Inflammatory macrophage treated with lipopolysaccharide for 4 hours (primary cell): ENCODE results near the gene SHROOM3.

Source experiments
- DNase-seq: peaks from one replicate; pipeline ENCODE4 v3.0.0-alpha.2; 2020

The SHROOM3 gene

DNA sequence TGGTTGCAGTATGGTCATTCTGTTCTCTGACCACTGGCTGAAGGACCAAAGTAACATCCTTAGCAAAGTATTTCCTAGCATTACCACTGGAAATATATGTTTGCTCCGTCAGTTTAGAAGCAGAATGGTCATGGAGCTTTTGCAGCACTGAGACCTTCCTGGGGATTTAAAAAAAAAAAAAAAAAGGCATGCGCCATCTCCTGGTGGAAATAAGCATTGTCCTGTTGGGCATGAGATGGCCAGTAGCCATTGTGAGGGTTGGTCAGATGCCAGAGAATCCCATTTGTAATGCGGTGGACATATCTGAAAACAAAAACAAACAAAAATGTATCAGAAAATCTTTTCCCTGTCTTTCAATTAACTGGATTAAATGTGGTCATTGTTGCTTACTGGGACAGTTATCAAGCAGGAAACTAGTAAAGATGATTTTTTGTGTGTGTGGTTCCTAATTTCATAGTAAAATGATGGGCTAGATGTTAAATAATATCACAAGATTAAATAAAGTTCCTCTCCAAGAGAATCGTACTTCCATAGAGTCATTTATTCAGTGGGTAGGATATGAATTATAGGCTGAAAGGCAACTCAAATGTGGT, 323.4 kb downstream of the SHROOM3 start:
- peak; percentile 24 for DNase-seq

DNA sequence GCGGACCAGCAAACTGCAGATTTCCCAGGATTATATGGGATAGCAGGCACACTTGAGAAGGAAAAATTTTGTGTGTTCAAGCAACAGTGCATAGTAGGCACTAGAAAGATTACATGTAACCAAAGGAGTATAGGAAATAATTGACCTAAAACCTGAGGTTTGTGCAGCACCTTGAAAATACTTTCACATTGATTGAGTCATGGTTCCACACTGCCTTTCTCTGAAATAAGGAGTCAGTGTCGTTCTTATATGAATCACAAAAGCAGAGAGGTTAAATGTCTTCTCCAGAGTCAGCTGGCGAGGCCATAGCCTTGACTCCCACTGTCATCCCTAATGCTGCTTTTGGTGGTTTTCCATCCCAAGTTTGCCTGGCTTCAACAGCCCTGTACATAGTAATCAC, 324.0 kb downstream of the SHROOM3 start:
- DNase-seq = no peak

DNA sequence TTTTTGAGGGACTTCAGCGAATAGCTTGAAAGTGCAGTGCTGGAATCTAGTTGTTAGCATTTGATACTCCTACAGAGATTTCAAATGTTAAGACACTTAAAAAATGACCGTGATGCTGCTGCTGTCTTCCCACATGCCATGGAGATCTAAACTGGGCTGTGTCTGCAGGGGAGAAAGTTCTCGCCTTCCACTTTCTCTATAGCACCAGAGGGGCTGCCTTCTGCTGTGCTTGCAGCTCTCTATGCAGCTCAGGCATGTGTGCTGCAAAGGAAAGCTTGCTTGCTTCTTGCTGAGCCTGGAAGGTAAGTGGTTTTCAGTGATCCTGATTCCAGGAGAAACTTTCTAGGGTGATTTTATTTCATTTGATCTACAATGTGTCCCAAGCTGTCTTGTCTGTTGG, 325.2 kb downstream of the SHROOM3 start:
- no peak for DNase-seq

DNA sequence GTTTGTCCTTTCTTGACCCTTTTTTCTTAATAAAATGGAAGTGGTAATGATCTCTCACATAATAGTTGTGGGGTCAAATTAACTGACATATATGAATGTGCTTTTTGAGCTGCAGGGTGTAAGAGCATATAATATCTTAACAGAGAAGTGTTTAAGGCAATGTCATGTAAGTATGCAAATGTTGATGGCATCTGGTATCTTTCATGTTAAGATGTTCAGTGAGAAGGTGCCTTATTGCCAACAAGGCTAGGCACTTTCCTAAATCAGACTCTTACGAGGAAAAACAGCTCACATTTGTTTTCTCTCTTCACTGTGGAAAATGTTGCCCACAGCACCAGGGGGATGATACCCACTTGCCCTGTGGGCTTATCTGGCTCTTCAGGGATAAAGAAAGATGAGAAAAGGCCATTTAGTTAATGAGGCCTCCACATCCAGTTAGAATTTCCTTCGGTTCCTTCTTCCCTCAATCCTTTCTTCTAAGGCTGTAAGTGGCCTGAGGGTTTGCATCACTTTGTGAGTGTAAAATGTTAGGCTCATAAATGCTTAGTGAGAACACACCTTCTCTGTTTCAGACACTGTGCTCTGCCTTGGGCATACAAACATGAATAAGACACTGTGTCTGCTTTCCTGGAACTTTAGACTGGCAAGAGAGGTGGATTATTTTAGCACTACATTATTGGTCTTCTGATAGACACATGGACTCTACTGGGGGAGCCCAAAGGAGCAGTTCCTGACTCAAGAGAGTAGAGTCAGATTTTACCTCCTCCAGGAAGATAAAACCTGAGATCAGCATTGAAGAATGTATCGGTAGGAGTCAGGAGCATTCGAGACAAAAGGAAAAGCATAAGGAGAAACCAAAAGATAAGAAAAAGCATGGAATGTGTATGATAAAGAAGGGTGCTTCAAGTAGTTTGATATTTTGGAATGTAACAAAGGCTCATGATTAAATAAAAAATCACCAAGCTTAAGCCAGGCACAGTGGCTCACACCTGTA, 327.4 kb downstream of the SHROOM3 start:
- no peak for DNase-seq

DNA sequence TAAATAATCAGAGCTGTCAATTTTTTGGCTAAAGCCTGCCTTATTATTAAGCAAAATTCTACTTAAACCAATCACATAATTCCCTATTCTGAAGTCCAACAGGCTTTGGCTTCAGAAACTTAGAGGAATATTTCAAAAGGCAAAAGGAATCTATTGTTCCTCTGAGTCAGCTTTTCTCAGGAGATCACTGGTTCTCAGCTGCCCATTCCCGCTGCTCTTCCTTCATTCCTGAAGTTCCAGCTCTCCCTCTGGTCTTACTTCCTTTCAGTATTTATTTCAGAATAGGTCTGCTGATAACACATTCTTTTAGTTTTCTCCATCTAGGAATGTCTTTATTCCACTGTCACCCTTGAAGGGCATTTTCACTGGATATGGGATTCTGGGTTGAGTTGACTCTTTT, 329.2 kb downstream of the SHROOM3 start:
- DNase-seq = no peak

DNA sequence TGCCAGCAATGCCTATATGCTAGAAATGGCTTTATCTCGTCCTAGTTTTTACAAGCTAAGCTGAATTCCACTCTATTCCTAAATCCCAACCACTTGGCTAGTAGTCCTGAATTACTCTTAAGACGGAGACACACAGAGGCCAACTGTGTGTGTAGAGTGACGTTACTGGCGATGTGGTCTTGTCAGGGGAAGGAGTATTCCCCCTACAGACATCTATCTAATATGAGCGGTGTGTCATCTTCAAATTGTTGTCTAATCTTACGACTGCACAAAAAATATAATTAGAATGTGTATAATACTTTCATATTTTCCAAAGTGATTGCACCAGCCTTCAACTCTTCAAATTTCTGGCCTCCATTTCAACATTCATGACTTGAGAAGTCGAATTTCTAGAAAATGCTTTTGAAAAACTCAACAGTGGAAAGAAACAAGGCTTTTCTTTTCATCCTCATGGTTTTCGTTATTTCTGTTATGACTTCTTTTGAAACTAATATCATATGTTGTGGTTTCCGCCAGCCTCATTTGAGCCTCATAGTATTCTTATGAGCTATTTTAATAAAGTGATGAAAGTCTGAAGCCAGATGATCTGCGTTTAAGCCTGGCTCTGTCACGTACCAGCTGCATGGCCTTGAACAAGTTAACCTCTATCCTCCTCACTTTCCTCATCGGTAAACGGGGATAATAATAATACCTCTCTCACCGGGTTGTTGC, 330.6 kb downstream of the SHROOM3 start:
- no peak for DNase-seq

DNA sequence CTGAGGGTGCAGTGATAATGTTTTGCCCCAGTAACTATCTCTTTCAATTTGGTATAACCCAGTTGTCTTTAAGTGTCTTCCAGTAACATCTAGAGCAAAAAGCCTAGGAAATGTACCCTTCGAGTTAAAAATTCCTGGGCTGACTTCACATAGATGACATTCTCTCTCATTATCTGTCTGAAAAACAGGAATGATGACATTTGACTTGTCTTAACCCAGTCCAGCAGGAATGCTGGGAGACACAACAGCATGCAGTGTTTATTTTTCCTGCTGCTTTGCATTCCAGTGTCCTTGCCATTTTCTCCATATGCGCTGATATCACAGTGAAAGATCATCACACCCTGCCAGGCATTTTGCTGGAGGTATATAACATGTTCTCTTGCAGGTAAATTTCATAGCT, 333.0 kb downstream of the SHROOM3 start:
- DNase-seq = no peak

DNA sequence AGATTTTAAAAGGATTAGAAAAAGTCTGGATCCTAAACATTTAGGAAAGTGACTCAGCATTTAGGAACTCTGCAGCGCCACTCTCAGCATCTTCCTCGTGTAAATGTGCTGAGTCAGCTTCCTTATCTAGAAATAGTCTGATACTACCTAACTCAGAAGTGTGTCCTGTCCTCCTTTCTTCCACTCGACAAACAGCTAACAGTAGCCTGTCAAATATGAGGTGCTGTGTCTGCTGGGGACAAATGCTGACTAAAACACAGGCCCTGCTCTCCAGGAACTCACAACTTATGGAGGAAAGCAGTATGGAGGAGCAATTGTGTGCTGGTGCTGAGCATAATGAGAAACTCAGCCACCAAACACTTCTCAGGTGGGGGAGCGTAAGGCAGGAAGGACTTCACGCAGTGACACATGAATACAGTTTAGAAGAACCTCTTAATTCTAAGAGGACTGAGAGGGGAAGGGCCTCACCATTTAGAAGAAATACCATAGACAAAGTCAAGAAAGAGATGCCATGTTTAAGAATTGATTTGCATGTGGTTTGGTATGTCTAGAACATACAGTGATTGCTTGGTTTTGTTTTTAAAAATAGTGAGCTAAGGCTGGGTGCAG, 337.6 kb downstream of the SHROOM3 start:
- DNase-seq = no peak

DNA sequence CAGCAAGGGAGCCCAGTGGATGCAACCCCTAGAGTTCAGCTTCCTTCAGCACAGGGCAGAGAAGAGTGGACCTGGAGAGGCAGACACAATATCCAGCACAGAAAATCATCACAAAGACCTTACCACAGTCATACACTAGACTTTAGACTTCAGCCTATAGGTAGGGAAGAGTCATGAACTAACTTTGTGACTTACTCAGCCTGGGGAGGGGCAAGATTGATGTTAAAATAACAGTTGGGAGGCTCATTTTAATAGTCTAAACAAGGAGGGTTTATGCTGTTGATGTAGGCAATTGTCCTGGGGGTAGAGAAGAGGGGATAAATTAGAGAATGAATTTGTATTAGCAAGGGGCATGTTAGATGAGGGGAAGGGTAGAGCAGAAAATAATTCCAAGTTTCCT, 338.7 kb downstream of the SHROOM3 start:
- DNase-seq = no peak

DNA sequence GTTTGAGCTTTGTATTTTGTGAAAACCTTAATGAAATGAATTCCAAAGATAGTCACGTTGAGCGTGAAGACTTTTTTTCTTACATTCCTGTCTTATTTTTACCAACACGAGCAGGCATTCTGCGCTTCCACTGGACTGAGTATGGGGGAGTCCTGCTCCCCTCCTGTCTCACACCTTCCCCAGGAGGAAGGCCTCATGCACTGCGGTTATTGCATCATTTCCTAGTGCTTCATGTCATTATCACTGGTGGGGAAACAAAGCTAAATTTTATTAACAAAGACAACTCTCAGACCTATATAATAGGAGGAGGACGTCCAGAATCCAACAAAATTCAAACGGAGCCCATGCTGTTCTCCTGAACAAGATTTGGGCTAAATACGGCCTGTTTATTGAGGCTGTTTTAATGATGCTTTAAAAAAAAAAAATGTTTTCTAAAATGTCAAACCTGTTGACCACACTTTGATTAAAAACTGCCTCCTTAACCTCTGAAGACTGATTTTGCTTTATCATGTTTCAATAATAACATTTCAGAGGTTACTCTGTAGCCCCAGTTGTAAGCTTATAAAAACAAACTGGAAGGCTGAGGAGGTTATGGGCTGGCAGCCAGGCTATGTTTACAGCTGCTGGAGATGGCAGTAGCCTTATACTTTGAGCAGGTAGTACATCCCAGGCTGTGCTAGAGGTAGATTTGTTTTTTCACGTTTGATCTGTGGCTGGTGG, 344.9 kb downstream of the SHROOM3 start:
- DNase-seq = no peak

DNA sequence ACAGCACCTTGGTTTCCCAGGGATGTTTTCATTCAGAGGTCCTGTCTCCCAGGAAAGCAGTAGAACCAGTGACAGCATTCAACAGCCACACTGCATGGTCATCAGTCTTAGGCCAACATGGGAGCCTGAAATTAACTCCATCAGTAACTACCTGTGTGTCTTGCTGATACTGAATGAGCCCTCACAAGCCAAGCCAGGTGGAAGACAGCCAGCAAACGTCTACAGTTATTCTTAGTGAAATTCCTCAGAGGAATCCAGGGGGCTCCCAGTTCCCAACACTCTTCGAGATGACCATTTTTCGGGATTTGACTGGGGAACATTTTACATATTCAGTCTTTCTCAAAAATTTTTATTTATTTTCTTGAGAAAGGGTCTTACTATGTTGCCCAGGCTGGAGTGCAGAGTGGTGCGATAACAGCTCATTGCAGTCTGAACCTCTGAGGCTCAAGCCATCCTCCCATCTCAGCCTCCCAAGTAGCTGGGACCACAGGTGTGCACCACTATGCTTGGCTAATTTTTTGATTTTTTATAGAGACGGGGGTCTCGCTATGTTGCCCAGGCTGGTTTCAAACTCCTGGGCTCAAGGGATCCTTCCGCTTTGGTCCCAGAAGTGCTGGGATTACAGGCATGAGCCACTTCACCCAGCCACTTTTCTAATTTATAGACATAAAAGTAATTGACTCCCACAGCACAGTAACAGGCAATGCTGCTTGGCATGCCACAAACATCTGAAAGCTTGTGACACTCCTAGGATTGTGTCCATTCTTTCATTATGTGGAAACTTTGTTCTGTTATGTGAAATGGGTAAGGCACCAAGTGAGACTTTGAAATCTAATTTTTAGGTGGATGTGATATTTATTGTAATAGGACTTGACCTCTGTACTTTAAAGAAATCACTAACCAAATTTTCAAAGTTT, 346.0 kb downstream of the SHROOM3 start:
- no peak for DNase-seq

DNA sequence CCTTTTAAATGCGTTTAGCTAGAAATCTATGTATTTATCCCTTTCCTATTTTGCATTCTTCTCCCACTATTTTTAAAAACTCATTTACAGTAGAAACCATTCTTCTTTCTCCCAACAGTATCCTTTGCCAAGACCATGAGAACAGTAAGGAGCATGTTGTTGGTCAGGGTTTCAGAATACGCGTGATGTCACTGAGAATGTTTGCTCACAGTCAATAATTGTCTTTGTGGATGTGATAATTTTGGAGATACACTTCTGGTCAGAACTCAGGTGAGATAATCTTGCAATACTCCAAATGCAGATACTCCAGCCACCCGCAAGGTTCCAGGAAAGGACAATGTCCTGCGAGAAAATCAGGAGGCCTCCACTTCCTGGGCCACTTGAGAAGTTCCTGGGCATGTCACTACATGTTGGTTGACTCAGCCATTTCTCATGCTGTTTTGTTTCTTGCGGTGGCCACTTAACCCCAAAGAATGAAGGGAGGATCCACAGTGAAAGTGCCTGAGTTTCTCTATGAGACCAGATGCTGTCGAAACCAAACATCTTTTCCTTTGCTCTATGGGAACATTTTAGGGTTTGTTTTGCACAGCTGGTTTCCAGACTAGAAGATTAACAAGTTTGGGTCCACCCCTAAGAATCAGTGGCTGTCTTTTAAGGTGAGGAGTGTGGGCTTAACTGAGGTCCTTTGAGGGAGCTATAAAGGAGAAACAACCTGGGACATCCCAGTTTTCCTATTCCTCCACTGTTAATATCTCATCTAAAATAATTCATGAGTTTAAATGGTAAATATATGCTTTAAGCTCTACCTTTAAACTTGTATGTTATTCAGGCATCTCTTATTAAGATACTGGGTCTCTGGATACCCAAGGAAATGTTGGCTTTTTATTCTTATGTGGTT, 346.9 kb downstream of the SHROOM3 start:
- no peak for DNase-seq

DNA sequence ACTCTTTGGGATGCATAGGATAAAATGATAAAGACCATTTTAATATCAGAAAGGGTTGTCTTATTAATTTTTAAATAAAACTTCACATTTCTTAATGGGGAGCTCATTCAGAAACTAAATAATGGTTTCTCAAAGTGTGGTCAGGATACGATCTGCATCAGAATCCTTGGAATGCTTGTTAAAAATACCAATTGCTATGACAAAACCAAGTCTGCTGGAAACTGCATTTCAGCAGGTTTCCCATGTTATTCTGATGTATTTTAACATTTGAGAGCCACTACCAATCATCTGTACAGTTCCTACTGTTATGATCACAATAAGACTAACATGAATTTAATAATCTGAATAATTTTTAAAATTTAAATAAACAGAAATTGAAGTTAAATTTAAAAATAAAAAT, 347.8 kb downstream of the SHROOM3 start:
- no peak for DNase-seq

DNA sequence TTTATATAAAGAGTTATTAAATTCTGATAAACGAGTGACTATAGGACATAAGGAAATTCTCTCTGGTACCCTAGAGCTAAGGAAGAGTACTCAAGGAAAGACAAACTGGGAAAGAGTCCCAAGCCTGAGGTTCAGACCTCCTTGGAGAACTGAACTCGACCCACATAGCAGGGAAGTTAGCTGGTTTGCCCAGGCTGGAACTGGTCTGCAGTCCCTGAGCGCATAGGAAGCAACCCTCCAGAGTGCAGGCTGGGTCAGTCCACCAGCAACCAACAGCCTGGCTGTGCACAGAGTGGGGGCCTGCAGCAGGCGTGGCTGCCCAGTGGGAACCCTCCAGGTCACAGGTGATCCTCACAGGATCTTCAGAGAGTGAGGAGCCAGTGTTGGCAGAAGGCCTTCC, 348.8 kb downstream of the SHROOM3 start:
- DNase-seq = no peak

DNA sequence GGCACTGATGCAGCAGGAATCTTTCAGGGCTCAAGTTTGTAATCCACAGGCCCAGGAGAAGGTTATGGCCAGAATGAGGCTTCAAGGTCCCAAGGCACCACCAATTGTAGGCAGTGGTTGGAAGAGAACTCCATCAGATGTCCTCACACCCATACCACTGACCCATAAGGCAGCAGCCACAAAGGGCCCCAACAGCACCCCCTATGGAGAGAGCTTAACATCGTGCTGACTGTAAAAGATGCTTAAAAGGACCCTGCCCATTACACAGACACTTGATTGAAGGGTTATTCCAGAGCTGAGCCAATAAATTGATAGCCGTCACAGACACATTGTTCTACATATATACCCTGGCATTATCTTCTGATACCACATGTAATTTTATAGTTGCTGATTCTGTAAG, 349.2 kb downstream of the SHROOM3 start:
- no peak for DNase-seq

DNA sequence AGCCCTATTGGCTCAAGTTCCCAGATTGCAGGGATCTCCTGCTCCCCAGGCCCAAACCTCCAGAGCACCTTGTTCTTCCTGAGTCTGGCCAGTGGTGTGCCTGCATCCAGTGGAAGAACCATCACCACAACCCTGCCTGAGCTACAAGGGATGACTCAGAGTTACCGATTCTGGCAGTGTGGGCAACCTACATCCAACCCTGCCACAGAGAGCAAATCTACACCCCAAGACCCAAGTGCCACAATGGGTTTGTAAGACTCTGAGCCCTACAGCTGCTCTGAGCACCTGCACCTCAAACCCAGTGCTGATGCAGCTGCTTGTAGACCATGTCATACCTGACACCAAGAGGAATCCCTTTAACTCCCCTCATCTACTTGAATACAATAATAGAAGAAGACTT, 352.9 kb downstream of the SHROOM3 start:
- no peak for DNase-seq

DNA sequence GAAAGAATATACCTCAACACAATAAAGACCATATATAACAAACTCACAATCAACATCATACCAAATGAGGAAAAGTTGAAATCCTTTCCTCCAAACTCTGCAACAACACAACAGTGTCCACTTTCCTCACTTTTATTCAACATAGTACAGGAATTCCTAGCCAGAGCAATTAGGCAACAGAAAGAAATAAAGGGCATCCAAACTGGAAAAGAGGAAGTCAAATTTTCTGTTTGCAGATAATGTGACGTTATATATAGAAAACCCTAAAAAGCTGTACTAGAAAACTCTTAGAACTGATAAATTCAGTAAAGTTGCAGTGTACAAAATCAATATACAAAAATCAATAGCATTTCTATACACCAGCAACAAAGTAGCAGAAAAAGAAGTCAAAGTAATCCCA, 355.3 kb downstream of the SHROOM3 start:
- no peak for DNase-seq

DNA sequence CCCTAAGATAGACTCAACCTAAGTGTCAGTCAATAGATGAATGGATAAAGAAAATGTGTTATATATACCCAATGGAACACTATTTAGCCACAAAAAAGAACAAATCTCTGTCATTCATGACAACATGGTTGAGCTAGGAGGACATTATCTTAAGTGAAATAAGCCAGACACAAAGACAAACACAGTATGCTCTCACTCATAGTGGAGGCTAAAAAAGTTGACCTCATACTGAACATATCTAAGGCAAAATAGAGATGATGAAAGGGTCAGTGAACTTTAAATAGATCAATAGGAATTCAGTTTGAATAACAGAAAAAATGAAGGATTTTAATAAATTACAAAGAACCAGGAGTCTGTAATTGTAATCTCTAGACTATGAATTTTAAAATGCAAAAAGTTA, 356.4 kb downstream of the SHROOM3 start:
- no peak for DNase-seq

DNA sequence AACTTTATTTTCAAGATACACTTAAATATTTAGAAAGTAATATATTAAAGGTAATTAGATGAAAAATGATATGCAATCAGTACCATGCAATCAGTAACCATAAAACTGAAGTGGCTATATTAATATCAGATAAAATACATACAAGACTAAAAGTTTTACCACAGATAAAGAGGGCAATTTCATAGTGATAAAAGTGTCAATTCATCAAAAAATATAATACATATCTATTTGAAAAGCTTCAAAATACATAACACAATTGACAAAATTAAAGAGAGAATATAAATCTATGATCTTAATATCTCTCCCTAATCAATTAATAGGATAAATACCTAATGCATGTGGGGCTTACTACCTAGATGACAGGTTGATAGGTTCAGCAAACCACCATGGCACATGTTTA, 357.4 kb downstream of the SHROOM3 start:
- DNase-seq = no peak

DNA sequence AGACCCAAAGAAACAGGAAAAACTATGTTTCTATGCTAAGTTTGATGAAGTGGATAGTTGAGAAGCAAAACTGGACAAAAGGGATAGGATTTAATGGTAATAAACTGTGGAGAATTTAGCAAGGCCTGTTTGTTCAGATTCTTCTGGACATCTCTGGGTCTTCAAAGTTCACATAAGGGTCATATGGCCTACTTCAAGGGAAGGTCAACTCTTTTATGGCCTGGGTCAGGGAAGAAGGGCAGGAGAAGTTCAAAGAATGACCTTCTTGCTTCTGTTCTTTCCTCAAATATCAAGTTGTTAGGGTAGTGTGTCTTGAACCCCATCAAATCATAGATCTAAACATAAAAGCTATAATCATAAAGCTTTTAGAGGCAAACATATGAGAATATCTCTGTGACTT, 360.2 kb downstream of the SHROOM3 start:
- DNase-seq = no peak

DNA sequence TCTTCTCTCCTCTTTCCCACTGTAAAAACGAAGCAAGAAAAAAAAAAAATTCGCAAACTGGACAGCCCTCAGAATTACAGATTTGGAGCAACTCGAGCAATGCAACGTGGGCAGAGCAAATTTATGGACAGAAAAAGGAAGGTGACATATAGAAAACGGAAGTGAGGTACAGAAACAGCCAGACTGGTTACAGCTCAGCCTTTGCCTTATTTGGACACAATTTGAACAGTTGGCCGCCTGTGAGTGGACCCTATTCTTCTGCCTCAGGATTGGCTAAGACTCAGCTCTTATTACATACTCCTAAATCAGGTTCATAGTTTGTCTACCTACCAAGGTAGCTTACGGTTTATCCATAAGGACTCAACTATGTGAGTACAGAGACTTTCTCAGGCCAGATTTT, 364.1 kb downstream of the SHROOM3 start:
- no peak for DNase-seq
